Stimulated activated CD4-positive, alpha-beta T cell treated with anti-CD3 and anti-CD28 coated beads, Interleukin-2, amount 100 ng/mL, for 48 hours (primary cell): Measurements from ENCODE around the gene ZBTB37.
"Not testable (repeated sequence)": the region's sequence is repeated elsewhere in the genome, so short reads cannot be mapped to it uniquely, and the experiment has no call there.

ENCODE experiments used
- DNase-seq, 2 donors: peaks; one replicate each; pipeline ENCODE4 v3.0.0-alpha.2; 2020

ZBTB37 gene, protein sequence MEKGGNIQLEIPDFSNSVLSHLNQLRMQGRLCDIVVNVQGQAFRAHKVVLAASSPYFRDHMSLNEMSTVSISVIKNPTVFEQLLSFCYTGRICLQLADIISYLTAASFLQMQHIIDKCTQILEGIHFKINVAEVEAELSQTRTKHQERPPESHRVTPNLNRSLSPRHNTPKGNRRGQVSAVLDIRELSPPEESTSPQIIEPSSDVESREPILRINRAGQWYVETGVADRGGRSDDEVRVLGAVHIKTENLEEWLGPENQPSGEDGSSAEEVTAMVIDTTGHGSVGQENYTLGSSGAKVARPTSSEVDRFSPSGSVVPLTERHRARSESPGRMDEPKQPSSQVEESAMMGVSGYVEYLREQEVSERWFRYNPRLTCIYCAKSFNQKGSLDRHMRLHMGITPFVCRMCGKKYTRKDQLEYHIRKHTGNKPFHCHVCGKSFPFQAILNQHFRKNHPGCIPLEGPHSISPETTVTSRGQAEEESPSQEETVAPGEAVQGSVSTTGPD

DNA sequence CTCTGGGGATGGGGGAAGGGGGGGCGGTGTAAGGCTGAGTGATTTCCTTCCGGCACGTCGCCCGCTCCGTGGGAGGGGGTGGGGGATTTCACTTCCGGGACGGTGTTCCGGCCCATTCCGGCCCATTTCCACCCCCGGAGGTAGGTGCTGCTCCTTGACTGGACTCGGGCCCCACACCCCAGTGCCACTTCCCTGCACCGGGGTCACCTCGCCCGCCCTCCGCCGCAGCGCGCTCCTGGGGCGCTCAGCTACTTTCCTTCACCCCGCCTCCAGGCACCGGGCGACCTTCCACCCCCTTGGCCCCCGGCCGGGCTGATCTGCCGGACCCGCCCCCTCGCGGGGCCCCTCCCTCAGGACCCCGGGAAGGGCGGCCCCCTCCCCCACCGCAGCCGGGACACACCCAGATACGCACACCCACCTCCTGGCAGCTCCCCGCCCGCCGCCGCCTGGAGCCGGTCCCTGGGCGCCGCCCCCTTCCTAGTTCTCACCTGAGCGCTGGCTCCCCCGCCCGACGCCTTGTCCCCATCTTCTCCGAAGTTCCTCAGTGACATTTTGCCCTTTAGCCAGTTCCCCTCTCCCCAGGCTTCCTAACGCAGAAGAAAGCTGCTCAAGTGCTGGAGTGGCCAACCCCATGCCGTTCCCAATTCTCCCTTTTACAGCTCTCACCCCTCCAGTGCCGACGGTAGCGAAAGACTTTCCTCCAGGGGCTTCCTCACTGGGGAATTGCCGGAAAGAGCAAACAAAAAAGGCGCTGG lies at the start of gene ZBTB37:
Gene ZBTB37 (plus strand): TSS at position 115 of the 755 bp plus-strand sequence. CDS start 1,846 bp downstream, outside the sequence.
- peak; percentile 90 to 91 for DNase-seq

GRCh38 chr1:173818459-173818858 lies 49.7 kb upstream of the ZBTB37 start:
- DNase-seq, result no peak

GRCh38 chr1:173821680-173822079 lies 46.5 kb upstream of the ZBTB37 start:
- no peak for DNase-seq

- no peak for DNase-seq
Observed at GRCh38 chr1:173823781-173824314, 44.3 kb upstream of the ZBTB37 start.

- peak; percentile 77 to 79 for DNase-seq
Observed at GRCh38 chr1:173824315-173825081, 43.7 kb upstream of the ZBTB37 start, which contains the start of the genes CENPL and DARS2. CENPL (minus strand) TSS chr1:173824883; CDS start chr1:173811299, 13,584 bp downstream. DARS2 (plus strand) TSS chr1:173824673; CDS start chr1:173825230, 557 bp downstream.

GRCh38 chr1:173827611-173828010 lies 40.6 kb upstream of the ZBTB37 start:
- DNase-seq, result no peak

DNA sequence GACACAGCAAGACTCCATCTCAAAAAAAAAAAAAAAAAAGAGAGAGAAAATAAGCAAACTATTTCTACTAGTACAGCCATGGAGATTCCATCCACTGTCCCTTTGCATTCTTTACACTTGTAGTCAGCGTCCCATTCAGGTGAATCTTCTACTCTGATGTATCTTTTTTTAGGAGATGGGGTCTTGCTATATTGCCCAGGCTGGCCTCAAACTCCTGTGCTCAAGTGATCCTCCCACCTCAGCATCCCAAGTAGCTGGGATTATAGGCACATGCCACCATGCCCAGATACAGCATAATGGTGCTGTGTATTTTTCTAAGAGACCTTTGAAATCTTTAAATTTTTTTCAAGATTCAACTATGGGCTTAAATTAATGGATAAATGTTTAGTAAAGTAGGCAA lies 35.4 kb upstream of the ZBTB37 start:
- DNase-seq, result no peak

- no peak for DNase-seq
Observed at GRCh38 chr1:173852105-173852504, 16.1 kb upstream of the ZBTB37 start.

GRCh38 chr1:173853074-173853473 lies 15.1 kb upstream of the ZBTB37 start:
- no peak for DNase-seq

DNA sequence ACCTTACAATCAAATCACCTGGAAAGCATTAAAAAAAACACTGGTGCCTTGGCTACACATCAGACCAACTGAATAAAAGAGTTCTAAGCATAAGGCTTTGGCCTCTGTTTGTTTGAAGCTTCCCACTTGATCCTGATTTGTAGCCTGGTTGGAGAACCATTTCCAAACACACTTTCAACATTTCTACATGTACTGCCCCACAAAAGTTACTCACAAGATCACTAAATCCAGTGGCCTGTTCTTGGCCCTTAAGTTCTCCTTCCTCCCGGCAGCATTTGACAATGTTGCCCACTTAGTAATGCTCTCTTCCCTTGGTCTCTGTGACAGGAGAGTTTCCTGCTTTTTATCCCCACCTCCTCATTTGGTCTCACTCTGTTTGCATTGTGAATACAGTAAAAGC lies 12.2 kb upstream of the ZBTB37 start:
- no peak for DNase-seq

GRCh38 chr1:173856903-173857302 lies 11.3 kb upstream of the ZBTB37 start:
- DNase-seq, result no peak

- no peak for DNase-seq
Observed at GRCh38 chr1:173857363-173857917, 10.7 kb upstream of the ZBTB37 start.

- DNase-seq, result not testable (repeated sequence)
Observed at GRCh38 chr1:173859547-173859946, 8.6 kb upstream of the ZBTB37 start.

GRCh38 chr1:173860065-173860464 lies 8.1 kb upstream of the ZBTB37 start:
- no peak for DNase-seq

DNA sequence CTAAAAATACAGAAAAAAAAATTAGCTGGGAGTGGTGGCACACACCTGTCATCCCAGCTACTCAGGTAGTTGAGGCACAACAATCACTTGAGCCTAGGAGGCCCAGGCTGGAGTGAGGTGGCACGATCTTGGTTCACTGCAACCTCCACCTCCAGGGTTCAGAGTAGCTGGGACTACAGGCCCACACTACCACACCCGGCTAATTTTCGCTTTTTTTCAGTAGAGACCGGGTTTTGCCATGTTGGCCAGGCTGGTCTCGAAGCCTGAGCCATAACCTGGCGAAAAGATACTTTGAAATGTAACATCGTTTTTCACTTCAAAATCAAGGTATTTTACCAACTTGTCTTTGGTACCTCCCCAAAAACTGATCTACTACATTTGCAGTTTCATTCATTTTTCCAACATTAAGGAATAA lies 6.4 kb upstream of the ZBTB37 start:
- peak; percentile 27 to 40 for DNase-seq

- peak; percentile 41 to 49 for DNase-seq
Observed at GRCh38 chr1:173862146-173862768, 5.9 kb upstream of the ZBTB37 start.

- no peak for DNase-seq
Observed at GRCh38 chr1:173862769-173863223, 5.4 kb upstream of the ZBTB37 start.

DNA sequence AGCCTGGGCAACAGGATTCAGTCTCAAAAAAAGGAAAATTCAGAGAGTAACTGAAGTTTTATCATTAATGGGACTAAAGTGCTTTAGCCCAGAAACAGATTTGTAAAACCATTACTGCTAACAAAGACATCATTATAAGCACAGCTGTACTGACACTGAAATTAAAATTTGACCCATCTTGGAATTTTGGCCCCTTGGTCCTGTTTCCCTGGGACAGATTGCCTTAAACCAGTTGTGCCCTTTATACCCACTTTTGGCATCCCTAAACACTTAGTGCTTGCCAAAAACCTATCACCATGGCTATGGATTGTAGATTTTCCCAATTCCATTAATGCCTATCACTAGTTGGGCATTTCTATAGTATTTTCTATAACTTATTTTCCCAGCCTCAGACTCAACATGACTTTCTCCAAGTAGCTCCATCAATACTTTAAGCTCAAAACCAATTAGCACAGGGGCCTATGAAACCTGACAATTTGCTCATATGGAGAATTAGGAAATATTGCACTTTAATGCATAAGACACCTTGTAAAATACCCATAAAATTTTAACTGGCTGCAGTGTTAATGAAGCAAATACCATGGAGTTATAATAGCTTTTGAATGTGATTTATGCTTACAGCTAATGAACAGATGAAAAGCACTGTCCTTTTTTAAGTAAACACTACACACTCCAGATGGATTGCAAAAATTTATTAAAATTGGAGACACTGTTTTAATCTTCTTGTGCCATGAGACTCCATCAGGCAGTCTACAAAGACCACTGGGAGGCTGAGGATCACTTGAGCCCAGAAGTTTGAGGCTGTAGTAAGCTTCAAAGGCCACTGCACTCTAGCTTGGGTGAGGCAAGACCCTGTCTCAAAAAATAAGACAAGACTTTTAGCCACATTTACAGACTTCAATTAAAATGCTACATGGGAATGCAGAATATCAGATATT lies 4.7 kb upstream of the ZBTB37 start:
- DNase-seq, result no peak

DNA sequence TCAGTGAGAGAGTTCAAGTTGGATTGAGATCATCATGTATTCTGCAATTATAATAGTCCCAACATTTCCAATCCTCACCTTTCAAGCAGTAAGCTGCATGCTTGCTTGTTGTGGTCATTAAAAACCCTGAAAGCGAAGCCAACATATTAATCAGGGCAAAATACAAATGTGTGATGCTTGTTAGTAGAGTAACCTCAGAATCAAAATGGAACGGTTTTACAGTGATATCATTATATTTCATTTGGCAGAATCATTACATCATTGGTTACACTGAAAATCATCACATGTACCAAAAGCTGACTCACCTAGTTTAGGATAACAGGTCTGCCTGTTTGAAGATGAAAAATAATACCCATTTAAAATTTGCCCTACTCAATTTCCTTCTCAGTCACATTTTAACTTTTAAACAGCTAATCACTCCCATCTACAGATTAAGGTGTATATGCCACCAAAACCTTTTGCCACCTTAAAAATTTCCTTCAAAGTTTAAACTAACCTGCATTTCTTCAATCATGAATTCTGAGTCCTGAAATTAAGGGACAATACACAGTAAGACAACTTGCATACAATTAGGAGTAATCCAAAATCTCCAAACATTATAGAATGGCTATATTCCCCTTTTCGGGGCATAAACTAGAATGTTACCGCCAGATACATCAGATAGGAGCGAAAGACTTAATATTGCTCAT lies 3.9 kb upstream of the ZBTB37 start:
- no peak for DNase-seq
